ENCODE results near the gene SPATA31D4. TPM values are rescaled to one million over a fixed set of nuclear protein-coding genes. Genes with fewer than 3 reads are reported as not detected.

SPATA31D4 gene
- polyA plus RNA-seq, 3 donors: not detected

- Mint-ChIP-seq H3K27me3 (ENCODE audit: low read depth in 3 of 3) (peaks cover 0 to 2% (median 0%) of the 10 kb centered on the region in 3 donors), H3K36me3 (no peaks in the 10 kb centered on the region), H3K4me1 (no peaks in the 10 kb centered on the region), H3K9me3 (peaks cover 4 to 16% (median 7%) of the 10 kb centered on the region in 7 donors), H3K27ac (no peak overlapping the region), H3K4me3 (no peak overlapping the region)
- TF ChIP-seq CTCF (IDR thresholded peaks at IDR 0.05): no peak
- Histone ChIP-seq H3K9me3 (replicated peaks in 1 of 2; ENCODE audit: control insufficient read depth in 1 of 2, insufficient read depth in 1 of 2, low read length in 2 of 2) (no peaks in the 10 kb centered on the region), H3K27me3 (ENCODE audit: control insufficient read depth in 2 of 2, insufficient read depth in 2 of 2, low read length in 2 of 2) (no peaks in the 10 kb centered on the region), H3K4me1 (ENCODE audit: control insufficient read depth in 1 of 2, insufficient read depth in 2 of 2, low read length in 2 of 2) (no peaks in the 10 kb centered on the region), H3K9ac (ENCODE audit: insufficient read depth, low read length, poor library complexity, severe bottlenecking) (no peak overlapping the region), H4K20me1 (ENCODE audit: insufficient read depth, low read length) (no peaks in the 10 kb centered on the region), H3K4me3 (replicated peaks in 1 of 3; ENCODE audit: low read depth in 2 of 3, low read length in 3 of 3) (no peak overlapping the region), H3K79me2 (ENCODE audit: insufficient read depth, low read length) (no peaks in the 10 kb centered on the region), H3K36me3 (replicated peaks in 1 of 2; ENCODE audit: control insufficient read depth in 1 of 2, insufficient read depth in 2 of 2, low read length in 2 of 2) (no peaks in the 10 kb centered on the region), H3K27ac (ENCODE audit: low read depth in 1 of 2, low read length in 2 of 2) (no peak overlapping the region), H2AFZ (ENCODE audit: insufficient read depth, low read depth, low read length, poor library complexity, severe bottlenecking) (no peak overlapping the region), H3K4me2 (replicated peaks; ENCODE audit: extremely low read depth, low read length, poor library complexity, severe bottlenecking) (no peak overlapping the region)
- WGBS (ENCODE audit: insufficient coverage): no CpG with 5 or more reads among the region's 1 CpG
- intact Hi-C loops (cut with micrococcal nuclease): no loop called here
- DNase-seq: no peak
Observed at GRCh38 chr9:81894891-81895290, 33.3 kb upstream of the SPATA31D4 start.

- Histone ChIP-seq H3K36me3 (replicated peaks in 1 of 2; ENCODE audit: control insufficient read depth in 1 of 2, insufficient read depth in 2 of 2, low read length in 2 of 2) (no peaks in the 10 kb centered on the region), H3K9me3 (replicated peaks in 1 of 2; ENCODE audit: control insufficient read depth in 1 of 2, insufficient read depth in 1 of 2, low read length in 2 of 2) (no peaks in the 10 kb centered on the region), H3K27me3 (ENCODE audit: control insufficient read depth in 2 of 2, insufficient read depth in 2 of 2, low read length in 2 of 2) (no peaks in the 10 kb centered on the region), H3K9ac (ENCODE audit: insufficient read depth, low read length, poor library complexity, severe bottlenecking) (no peak overlapping the region), H3K4me1 (ENCODE audit: control insufficient read depth in 1 of 2, insufficient read depth in 2 of 2, low read length in 2 of 2) (no peaks in the 10 kb centered on the region), H4K20me1 (ENCODE audit: insufficient read depth, low read length) (no peaks in the 10 kb centered on the region), H3K79me2 (ENCODE audit: insufficient read depth, low read length) (no peaks in the 10 kb centered on the region), H3K4me3 (replicated peaks in 1 of 3; ENCODE audit: low read depth in 2 of 3, low read length in 3 of 3) (no peak overlapping the region), H2AFZ (ENCODE audit: insufficient read depth, low read depth, low read length, poor library complexity, severe bottlenecking) (no peak overlapping the region), H3K27ac (ENCODE audit: low read depth in 1 of 2, low read length in 2 of 2) (no peak overlapping the region), H3K4me2 (replicated peaks; ENCODE audit: extremely low read depth, low read length, poor library complexity, severe bottlenecking) (no peak overlapping the region)
- no peak overlapping the region for H3K4me3 Mint-ChIP-seq
- H3K27ac Mint-ChIP-seq: no peak overlapping the region
- intact Hi-C loops (cut with micrococcal nuclease): no loop called here
- H3K4me1 Mint-ChIP-seq: no peaks in the 10 kb centered on the region
- H3K36me3 Mint-ChIP-seq: no peaks in the 10 kb centered on the region
- H3K27me3 Mint-ChIP-seq (ENCODE audit: low read depth in 3 of 3): peaks cover 0 to 2% (median 0%) of the 10 kb centered on the region in 3 donors
- DNase-seq: no peak
- no peak for TF ChIP-seq CTCF (IDR thresholded peaks at IDR 0.05)
- peaks cover 4 to 16% (median 7%) of the 10 kb centered on the region in 7 donors for H3K9me3 Mint-ChIP-seq
Observed at GRCh38 chr9:81896070-81896469, 32.2 kb upstream of the SPATA31D4 start.

All from CD14-positive monocyte (primary cell).